Liver (tissue), 9 donors: ENCODE results near the gene ASCC1. TPM values are rescaled to one million over a fixed set of nuclear protein-coding genes. Genes with fewer than 3 reads are reported as not detected.

Experiments
- DNase-seq: peaks from one replicate; pipeline ENCODE4 v3.0.0-alpha.2; 2017; ENCODE audit warnings: low spot score
- H3K27ac ChIP-seq, 2 donors: one replicate each; pipeline ENCODE4 v1.7.0; 2013; ENCODE audit warnings: inconsistent platforms in 2 of 2, low read length in 2 of 2, control low read depth in 1 of 2, low read depth in 1 of 2, mild to moderate bottlenecking in 1 of 2
- H3K27me3 ChIP-seq, 4 donors: one replicate each; pipeline versions ENCODE4 v1.6.1 to v1.7.0; 2013; ENCODE audit warnings: low read length in 3 of 4, inconsistent platforms in 1 of 4, mild to moderate bottlenecking in 1 of 4, moderate library complexity in 1 of 4; ENCODE audit not compliant: control insufficient read depth in 4 of 4, insufficient read depth in 4 of 4
- H3K36me3 ChIP-seq, 4 donors: one replicate each; pipeline versions ENCODE4 v1.6.1 to v1.7.0; 2013; ENCODE audit warnings: low read length in 3 of 4, mild to moderate bottlenecking in 3 of 4, low read depth in 1 of 4, moderate library complexity in 1 of 4; ENCODE audit not compliant: control insufficient read depth in 4 of 4, insufficient read depth in 3 of 4
- H3K4me1 ChIP-seq, 4 donors: one replicate each; pipeline versions ENCODE4 v1.6.1 to v1.7.0; 2013; ENCODE audit warnings: low read length in 3 of 4, mild to moderate bottlenecking in 3 of 4, moderate library complexity in 1 of 4; ENCODE audit not compliant: control insufficient read depth in 4 of 4, insufficient read depth in 4 of 4
- H3K4me3 ChIP-seq, 3 donors: one replicate each; pipeline versions ENCODE4 v1.6.1 to v1.7.0; 2013; ENCODE audit warnings: low read length in 3 of 3, control low read depth in 1 of 3, low read depth in 1 of 3, mild to moderate bottlenecking in 1 of 3
- H3K9ac ChIP-seq, 2 donors: one replicate each; pipeline ENCODE4 v1.7.0; 2013; ENCODE audit warnings: low read length in 2 of 2, mild to moderate bottlenecking in 2 of 2, moderate library complexity in 2 of 2, control low read depth in 1 of 2, low read depth in 1 of 2
- H3K9me3 ChIP-seq, 4 donors: one replicate each; pipeline versions ENCODE4 v1.6.1 to v1.7.0; 2013; ENCODE audit warnings: low read length in 3 of 4; ENCODE audit not compliant: control insufficient read depth in 4 of 4
- ATF3 ChIP-seq: IDR thresholded peaks from 2 replicates; pipeline ENCODE4 v1.6.1; 2016; ENCODE audit warnings: antibody characterized with exemption
- CTCF ChIP-seq: fragments of 150-350 bp; IDR thresholded peaks from 2 replicates; pipeline ENCODE4 v1.5.1; 2017; ENCODE audit warnings: improper control_type of control experiment, low read depth, low read length; ENCODE audit not compliant: missing input control
- FOXA1 ChIP-seq: IDR thresholded peaks from 2 replicates; pipeline ENCODE4 v1.6.1; 2016; ENCODE audit warnings: antibody characterized with exemption
- FOXA2 ChIP-seq: IDR thresholded peaks from 2 replicates; pipeline ENCODE4 v1.6.1; 2016; ENCODE audit warnings: antibody characterized with exemption
- GABPA ChIP-seq, 2 donors: IDR thresholded peaks in 1 of 2; conservative IDR thresholded peaks in 1 of 2; 2 replicates each; pipeline ENCODE4 v1.6.1; 2016; ENCODE audit warnings: antibody characterized with exemption in 2 of 2, mild to moderate bottlenecking in 1 of 2, moderate library complexity in 1 of 2
- HNF4A ChIP-seq, 2 donors: conservative IDR thresholded peaks; 2 replicates each; pipeline ENCODE4 v1.6.1; 2016; ENCODE audit warnings: antibody characterized with exemption in 2 of 2, mild to moderate bottlenecking in 2 of 2
- HNF4G ChIP-seq: IDR thresholded peaks from 2 replicates; pipeline ENCODE4 v1.6.1; 2016; ENCODE audit warnings: antibody characterized with exemption
- JUND ChIP-seq, 2 donors: IDR thresholded peaks; 2 replicates each; pipeline ENCODE4 v1.6.1; 2016; ENCODE audit warnings: antibody characterized with exemption in 2 of 2
- NR2F2 ChIP-seq: IDR thresholded peaks from 2 replicates; pipeline ENCODE4 v1.6.1; 2016; ENCODE audit warnings: antibody characterized with exemption
- RAD21 ChIP-seq, 2 donors: IDR thresholded peaks; 2 replicates each; pipeline ENCODE4 v1.6.1; 2016; ENCODE audit warnings: antibody characterized with exemption in 2 of 2, mild to moderate bottlenecking in 2 of 2
- REST ChIP-seq: IDR thresholded peaks from 2 replicates; pipeline ENCODE4 v1.6.1; 2016; ENCODE audit warnings: antibody characterized with exemption, mild to moderate bottlenecking
- RXRA ChIP-seq, 2 donors: IDR thresholded peaks; 2 replicates each; pipeline ENCODE4 v1.6.1; 2017 to 2018; ENCODE audit warnings: antibody characterized with exemption in 2 of 2, mild to moderate bottlenecking in 1 of 2
- SP1 ChIP-seq: IDR thresholded peaks from 2 replicates; pipeline ENCODE4 v1.6.1; 2018; ENCODE audit warnings: antibody characterized with exemption, mild to moderate bottlenecking
- TAF1 ChIP-seq: conservative IDR thresholded peaks from 2 replicates; pipeline ENCODE4 v1.6.1; 2016; ENCODE audit warnings: antibody characterized with exemption, mild to moderate bottlenecking
- YY1 ChIP-seq: IDR thresholded peaks from 2 replicates; pipeline ENCODE4 v1.6.1; 2016; ENCODE audit warnings: antibody characterized with exemption, mild to moderate bottlenecking
- ZBTB33 ChIP-seq: IDR thresholded peaks from 2 replicates; pipeline ENCODE4 v1.6.1; 2016; ENCODE audit warnings: antibody characterized with exemption
- WGBS: extraction: QIAGEN DNeasy Blood & Tissue Kit; methylation state at CpG from one replicate; pipeline ENCODE4 v1.1.7; 2013; 5-methylcytosine and 5-hydroxymethylcytosine counted together
- polyA plus RNA-seq, 2 donors: library from polyadenylated mRNA; stranded (reverse) in 1 of 2; unstranded in 1 of 2; fragments of 200-250 nt in 1 of 2; fragments of >200 nt in 1 of 2; fragmentation: Nextera tagmentation in 1 of 2; extraction: Ambion mirVana in 1 of 2; gene quantifications; one replicate each; pipeline versions ENCODE4 v1.2.1 to v1.2.3, GENCODE V29; 2013 to 2015
- total RNA-seq, 2 donors: library from RNA; depleted of rRNA; stranded (reverse); fragments of >200 nt; gene quantifications; one replicate each; pipeline ENCODE4 v1.2.3, GENCODE V29; 2014
- donor health status: healthy.
- donor health status: healthy.
- donor health status: healthy.
- donor health status: healthy.
- donor health status: healthy.

ASCC1 gene
- total and polyA plus RNA-seq, 4 donors, result 6.9 to 13.9 (median 10.2) TPM

GRCh38 chr10:72104472-72105097 is 111.5 kb downstream of the ASCC1 start:
- no peak overlapping the region for H3K4me3 ChIP-seq
- no peak overlapping the region for H3K9ac ChIP-seq
- DNase-seq, result no peak
- H3K36me3 ChIP-seq, result peaks cover 3 to 10% (median 5%) of the 10 kb centered on the region in 4 donors
- TF ChIP-seq JUND (IDR thresholded peaks at IDR 0.05), result no peak
- TF ChIP-seq TAF1, result no peak
- H3K27ac ChIP-seq, result no peak overlapping the region
- H3K9me3 ChIP-seq, result no peaks in the 10 kb centered on the region
- whole genome bisulfite sequencing, result 95% methylated on average over 8 of the region's 8 CpGs
- H3K27me3 ChIP-seq, result no peaks in the 10 kb centered on the region
- H3K4me1 ChIP-seq, result peaks cover 0 to 3% (median 0%) of the 10 kb centered on the region in 4 donors

- Histone ChIP-seq H3K36me3 (peaks cover 0 to 10% (median 5%) of the 10 kb centered on the region in 4 donors), H3K27ac (peak overlapping the region in 1 of 2 donors; percentile 74), H3K4me3 (no peak overlapping the region), H3K9ac (no peak overlapping the region), H3K9me3 (no peaks in the 10 kb centered on the region), H3K27me3 (no peaks in the 10 kb centered on the region), H3K4me1 (peaks cover 0 to 34% (median 25%) of the 10 kb centered on the region in 4 donors)
- peak; percentile 65 for TF ChIP-seq ATF3
- peak in 1 of 2 donors; percentile 9 for TF ChIP-seq HNF4A (conservative IDR thresholded peaks at IDR 0.05)
- peak in 1 of 2 donors; percentile 25 for TF ChIP-seq RXRA (IDR thresholded peaks at IDR 0.05)
- TF ChIP-seq CTCF, result no peak
- TF ChIP-seq JUND (IDR thresholded peaks at IDR 0.05), result peak in 1 of 2 donors; percentile 10
- DNase-seq, result no peak
- WGBS, result 47% methylated on average over 10 of the region's 10 CpGs
Observed at GRCh38 chr10:72099600-72099921, 116.5 kb downstream of the ASCC1 start.

- Histone ChIP-seq H3K4me1 (peaks cover 0 to 34% (median 25%) of the 10 kb centered on the region in 4 donors), H3K27me3 (no peaks in the 10 kb centered on the region), H3K36me3 (peaks cover 1 to 10% (median 5%) of the 10 kb centered on the region in 4 donors), H3K4me3 (no peak overlapping the region), H3K9ac (no peak overlapping the region), H3K9me3 (no peaks in the 10 kb centered on the region), H3K27ac (peak overlapping the region; percentile 45 to 74)
- DNase-seq, result no peak
- 74% methylated on average over 6 of the region's 6 CpGs for WGBS
- TF ChIP-seq YY1 (no peak), FOXA1 (no peak), HNF4G (no peak), NR2F2 (no peak), SP1 (no peak), RAD21 (IDR thresholded peaks at IDR 0.05) (no peak), ZBTB33 (no peak), CTCF (no peak), HNF4A (conservative IDR thresholded peaks at IDR 0.05) (no peak), JUND (IDR thresholded peaks at IDR 0.05) (no peak), GABPA (IDR thresholded peaks at IDR 0.05 in 1 of 2, conservative IDR thresholded peaks at IDR 0.05 in 1 of 2) (no peak), FOXA2 (no peak), REST (no peak), RXRA (IDR thresholded peaks at IDR 0.05) (no peak)
Observed at GRCh38 chr10:72098836-72099599, 117.1 kb downstream of the ASCC1 start.
